ENCODE results near the gene BCAS3.

BCAS3 gene

DNA sequence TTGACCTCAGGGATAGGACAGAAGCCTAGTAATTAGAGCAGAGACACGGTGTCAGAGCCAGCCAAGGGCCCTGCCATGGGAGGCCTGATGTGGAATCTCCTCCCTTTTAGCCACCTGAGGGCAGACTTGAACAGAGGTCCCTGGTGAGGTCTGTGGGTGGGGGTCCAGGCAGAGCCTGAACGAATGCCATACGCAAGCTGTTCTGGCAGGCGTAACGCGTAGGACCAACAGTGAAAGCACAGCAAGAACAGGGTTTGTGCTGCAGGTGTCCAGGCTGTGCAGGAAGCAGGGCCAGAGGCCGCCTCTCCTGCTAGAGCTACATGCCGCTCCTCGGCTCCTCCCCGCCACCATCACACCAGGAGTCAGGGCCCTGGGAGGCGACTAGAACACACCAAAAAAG is 640.1 kb downstream of the BCAS3 start:
- TF ChIP-seq, protein P1, sequence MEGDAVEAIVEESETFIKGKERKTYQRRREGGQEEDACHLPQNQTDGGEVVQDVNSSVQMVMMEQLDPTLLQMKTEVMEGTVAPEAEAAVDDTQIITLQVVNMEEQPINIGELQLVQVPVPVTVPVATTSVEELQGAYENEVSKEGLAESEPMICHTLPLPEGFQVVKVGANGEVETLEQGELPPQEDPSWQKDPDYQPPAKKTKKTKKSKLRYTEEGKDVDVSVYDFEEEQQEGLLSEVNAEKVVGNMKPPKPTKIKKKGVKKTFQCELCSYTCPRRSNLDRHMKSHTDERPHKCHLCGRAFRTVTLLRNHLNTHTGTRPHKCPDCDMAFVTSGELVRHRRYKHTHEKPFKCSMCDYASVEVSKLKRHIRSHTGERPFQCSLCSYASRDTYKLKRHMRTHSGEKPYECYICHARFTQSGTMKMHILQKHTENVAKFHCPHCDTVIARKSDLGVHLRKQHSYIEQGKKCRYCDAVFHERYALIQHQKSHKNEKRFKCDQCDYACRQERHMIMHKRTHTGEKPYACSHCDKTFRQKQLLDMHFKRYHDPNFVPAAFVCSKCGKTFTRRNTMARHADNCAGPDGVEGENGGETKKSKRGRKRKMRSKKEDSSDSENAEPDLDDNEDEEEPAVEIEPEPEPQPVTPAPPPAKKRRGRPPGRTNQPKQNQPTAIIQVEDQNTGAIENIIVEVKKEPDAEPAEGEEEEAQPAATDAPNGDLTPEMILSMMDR (IDR thresholded peaks at IDR 0.05; ENCODE audit: low read length, missing control alignments): no peak
- DNase-seq (ENCODE audit: low read depth): no peak
- no peak overlapping the region for H3K4me3 ChIP-seq (replicated peaks; ENCODE audit: low read depth, low read length)

GRCh38 chr17:61318684-61319098 is 641.0 kb downstream of the BCAS3 start:
- no peak for DNase-seq (ENCODE audit: low read depth)
- TF ChIP-seq, protein P1 (IDR thresholded peaks at IDR 0.05; ENCODE audit: low read length, missing control alignments): no peak
- no peak overlapping the region for H3K4me3 ChIP-seq (replicated peaks; ENCODE audit: low read depth, low read length)

DNA sequence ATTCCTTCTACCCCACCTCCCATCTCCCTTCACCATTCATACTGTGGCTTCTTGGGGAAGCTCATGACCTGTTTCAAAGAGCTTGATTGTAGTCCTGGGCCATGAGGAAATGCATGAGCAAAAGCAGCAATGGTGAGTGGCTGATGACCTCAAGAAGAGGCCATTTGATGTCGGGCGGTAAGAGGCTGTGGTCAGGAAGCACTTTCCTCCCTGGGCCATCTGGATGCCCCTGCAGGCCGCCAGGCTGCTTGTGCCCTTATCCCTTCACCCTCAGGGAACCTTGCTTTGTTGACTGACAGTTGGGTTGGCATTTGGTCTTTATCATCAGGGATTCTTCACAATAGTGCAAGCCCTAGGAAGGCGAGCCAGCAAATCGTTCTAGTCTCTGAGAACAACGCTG is 643.7 kb downstream of the BCAS3 start:
- TF ChIP-seq, protein P1 (IDR thresholded peaks at IDR 0.05; ENCODE audit: low read length, missing control alignments): no peak
- DNase-seq (ENCODE audit: low read depth): no peak
- H3K4me3 ChIP-seq (replicated peaks; ENCODE audit: low read depth, low read length): no peak overlapping the region

DNA sequence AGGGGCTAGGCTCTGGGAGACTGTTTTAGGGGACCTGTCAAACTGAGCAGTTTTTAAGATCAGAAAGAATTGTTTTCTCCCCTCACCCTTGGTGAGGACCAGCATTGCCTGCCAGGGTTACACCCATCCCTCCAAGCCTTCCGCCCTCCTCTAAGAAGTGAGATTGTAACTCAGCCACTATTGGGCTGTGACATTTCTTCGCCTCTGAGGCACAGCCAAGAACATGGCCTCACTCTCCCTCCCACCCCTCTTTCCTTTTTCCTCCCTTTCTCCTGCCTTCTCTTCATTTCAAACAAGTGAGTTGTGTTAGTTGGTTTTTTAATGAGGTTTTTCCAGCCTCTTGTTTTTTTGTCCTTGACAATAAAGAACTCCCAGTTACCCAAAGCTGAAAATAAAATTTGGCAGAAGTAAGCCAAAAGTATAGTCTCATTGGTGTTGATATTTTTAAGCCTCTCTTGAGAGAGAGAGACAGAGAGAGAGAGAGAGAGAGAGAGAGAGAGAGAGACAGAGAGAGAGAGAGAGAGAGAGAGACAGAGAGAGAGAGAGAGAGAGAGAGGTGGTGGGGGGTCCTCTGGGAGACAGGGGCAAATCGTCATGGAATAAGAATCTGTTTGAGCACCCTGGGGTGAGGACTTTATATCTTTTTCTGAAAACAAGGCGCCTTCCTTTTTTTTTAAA is 644.8 kb downstream of the BCAS3 start:
- DNase-seq (ENCODE audit: low read depth): no peak
- TF ChIP-seq, protein P1 (IDR thresholded peaks at IDR 0.05; ENCODE audit: low read length, missing control alignments): no peak

GRCh38 chr17:61323003-61323908 is 645.6 kb downstream of the BCAS3 start:
- TF ChIP-seq, protein P1 (IDR thresholded peaks at IDR 0.05; ENCODE audit: low read length, missing control alignments): no peak

More for the DNA sequence above, 644.8 kb downstream of the BCAS3 start:
- no peak overlapping the region for H3K4me3 ChIP-seq (replicated peaks; ENCODE audit: low read depth, low read length)

GRCh38 chr17:61323909-61324868 is 646.5 kb downstream of the BCAS3 start:
- TF ChIP-seq, protein P1 (IDR thresholded peaks at IDR 0.05; ENCODE audit: low read length, missing control alignments): no peak
- peak; percentile 47 for DNase-seq (ENCODE audit: low read depth)

More at GRCh38 chr17:61323003-61323908, 645.6 kb downstream of the BCAS3 start:
- no peak overlapping the region for H3K4me3 ChIP-seq (replicated peaks; ENCODE audit: low read depth, low read length)
- no peak for DNase-seq (ENCODE audit: low read depth)

More at GRCh38 chr17:61323909-61324868, 646.5 kb downstream of the BCAS3 start:
- no peak overlapping the region for H3K4me3 ChIP-seq (replicated peaks; ENCODE audit: low read depth, low read length)
